Muscle of leg (tissue), 11 donors: Measurements from ENCODE around the gene QRSL1. TPM values are rescaled to one million over a fixed set of nuclear protein-coding genes. Genes with fewer than 3 reads are reported as not detected.

ENCODE experiments used
- DNase-seq: peaks from one replicate; pipeline ENCODE4 v3.0.0; 2013
- H3K27ac ChIP-seq: one replicate; pipeline ENCODE4 v1.5.1; 2013; ENCODE audit warnings: mild to moderate bottlenecking, low read length, control low read depth
- H3K27me3 ChIP-seq: one replicate; pipeline ENCODE4 v1.6.1; 2013; ENCODE audit warnings: low read length; ENCODE audit not compliant: control insufficient read depth, insufficient read depth
- H3K36me3 ChIP-seq: one replicate; pipeline ENCODE4 v1.6.1; 2013; ENCODE audit warnings: low read length; ENCODE audit not compliant: control insufficient read depth, insufficient read depth
- H3K4me1 ChIP-seq: one replicate; pipeline ENCODE4 v1.6.1; 2013; ENCODE audit warnings: low read length; ENCODE audit not compliant: control insufficient read depth, insufficient read depth
- H3K4me3 ChIP-seq: one replicate; pipeline ENCODE4 v1.5.1; 2013; ENCODE audit warnings: low read length, control low read depth
- H3K9me3 ChIP-seq: replicated peaks from 2 replicates; pipeline ENCODE4 v1.6.1; 2013; ENCODE audit warnings: low read depth, low read length; ENCODE audit not compliant: control insufficient read depth
- WGBS: methylation state at CpG from one replicate; pipeline ENCODE4 v1.1.5; 2013; ENCODE audit warnings: missing lambda C conversion rate; ENCODE audit not compliant: insufficient coverage; 5-methylcytosine and 5-hydroxymethylcytosine counted together
- polyA plus RNA-seq, 8 donors: library from polyadenylated mRNA; unstranded; fragments of 120-200 nt; gene quantifications; one replicate each; pipeline versions ENCODE4 v1.2.1 to v1.2.3, GENCODE V29; 2013; ENCODE audit warnings: inconsistent platforms in 1 of 8, low replicate concordance in 1 of 8; ENCODE audit not compliant: insufficient read length in 8 of 8, insufficient read depth in 1 of 8
- total RNA-seq: library from RNA; stranded (reverse); fragments of 120-200 nt; gene quantifications from one replicate; pipeline ENCODE4 v1.2.4, GENCODE V29; 2013

Gene QRSL1
- total and polyA plus RNA-seq, 9 donors: 10.0 to 18.0 (median 13.0) TPM

DNA sequence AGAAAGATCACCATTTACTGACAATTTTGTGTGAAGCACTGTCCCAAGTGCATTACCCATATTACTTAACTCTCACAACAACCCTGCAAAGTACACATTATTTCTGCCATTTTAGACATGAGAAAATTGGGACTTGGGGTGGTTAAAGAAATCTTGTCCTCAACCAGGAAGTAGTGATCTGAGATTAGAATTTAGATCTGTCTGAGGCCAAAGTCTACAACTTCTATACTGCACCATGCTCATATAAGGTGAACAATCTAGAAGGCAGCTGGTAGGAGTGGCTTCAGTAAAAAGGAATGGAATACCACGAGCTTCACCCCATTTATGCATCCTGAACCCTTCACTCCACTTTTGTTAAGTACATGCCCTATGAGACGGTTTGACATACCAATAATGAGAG is 87.6 kb downstream of the QRSL1 start:
- Histone ChIP-seq H3K9me3 (no peaks in the 10 kb centered on the region), H3K4me3 (no peak overlapping the region), H3K36me3 (no peaks in the 10 kb centered on the region), H3K4me1 (peaks cover 4% of the 10 kb centered on the region), H3K27me3 (no peaks in the 10 kb centered on the region), H3K27ac (no peak overlapping the region)
- WGBS: no CpG with 5 or more reads among the region's 2 CpGs
- DNase-seq: no peak

Other genes starting within 250 kb of the QRSL1 start
- gene RTN4IP1, start 80 bp upstream of the QRSL1 start, total RNA-seq: 6.6 TPM
- gene RTN4IP1, start 80 bp upstream of the QRSL1 start, polyA plus RNA-seq: 1 to 10 TPM; 5.9 to 8.3 (median 7.3) TPM